HEK293T (cell line): Measurements from ENCODE around the gene ZBTB7B.

ENCODE experiments used
- CTCF ChIA-PET: fragments of 350-600 bp; formaldehyde crosslinking; extraction: SDS; loops from one replicate; lab custom pipeline; 2021; ENCODE audit warnings: antibody characterized with exemption, inconsistent platforms; lab: Yijun Ruan, JAX
- POLR2A ChIA-PET: fragments of 350-600 bp; formaldehyde crosslinking; extraction: SDS; loops from one replicate; lab custom pipeline; 2020; ENCODE audit warnings: antibody characterized with exemption, inconsistent platforms; lab: Yijun Ruan, JAX
- DNase-seq: peaks from one replicate; pipeline ENCODE4 v3.0.0; 2012; ENCODE audit warnings: mixed read lengths; ENCODE audit errors: extremely low spot score
- ARNT ChIP-seq: fragments of 450-650 bp; IDR thresholded peaks from 2 replicates; pipeline ENCODE4 v1.6.1; 2017; ENCODE audit warnings: mild to moderate bottlenecking
- BHLHE40 ChIP-seq: fragments of 450-650 bp; IDR thresholded peaks from 2 replicates; pipeline ENCODE4 v1.6.1; 2016; ENCODE audit warnings: mild to moderate bottlenecking, moderate library complexity, borderline replicate concordance
- CTBP1 ChIP-seq: fragments of 450-650 bp; IDR thresholded peaks from 2 replicates; pipeline ENCODE4 v1.6.1; 2016; ENCODE audit warnings: borderline replicate concordance
- ELF4 ChIP-seq: fragments of 450-650 bp; IDR thresholded peaks from 2 replicates; pipeline ENCODE4 v1.6.1; 2017; ENCODE audit warnings: antibody characterized with exemption
- FOXA1 ChIP-seq: fragments of 450-650 bp; IDR thresholded peaks from 2 replicates; pipeline ENCODE4 v1.6.1; 2016; ENCODE audit warnings: mild to moderate bottlenecking
- FOXK2 ChIP-seq: fragments of 450-650 bp; IDR thresholded peaks from 2 replicates; pipeline ENCODE4 v1.6.1; 2016; ENCODE audit warnings: mild to moderate bottlenecking
- FOXM1 ChIP-seq: fragments of 450-650 bp; IDR thresholded peaks from 2 replicates; pipeline ENCODE4 v1.6.1; 2017; ENCODE audit warnings: mild to moderate bottlenecking, borderline replicate concordance
- HDGF ChIP-seq: fragments of 450-650 bp; IDR thresholded peaks from 2 replicates; pipeline ENCODE4 v1.6.1; 2017; ENCODE audit warnings: antibody characterized with exemption, borderline replicate concordance
- L3MBTL2 ChIP-seq: fragments of 450-650 bp; conservative IDR thresholded peaks from 2 replicates; pipeline ENCODE4 v1.6.1; 2016; ENCODE audit warnings: mild to moderate bottlenecking
- LEF1 ChIP-seq: fragments of 450-650 bp; IDR thresholded peaks from 2 replicates; pipeline ENCODE4 v1.6.1; 2017; ENCODE audit warnings: mild to moderate bottlenecking, borderline replicate concordance
- NFRKB ChIP-seq: fragments of 450-650 bp; IDR thresholded peaks from 2 replicates; pipeline ENCODE4 v1.6.1; 2016; ENCODE audit warnings: mild to moderate bottlenecking, moderate library complexity
- SP1 ChIP-seq: fragments of 450-650 bp; IDR thresholded peaks from 2 replicates; pipeline ENCODE4 v1.6.1; 2017
- SUZ12 ChIP-seq: fragments of 450-650 bp; IDR thresholded peaks from 2 replicates; pipeline ENCODE4 v1.6.1; 2016; ENCODE audit warnings: mild to moderate bottlenecking
- TARDBP ChIP-seq: fragments of 450-650 bp; IDR thresholded peaks from 2 replicates; pipeline ENCODE4 v1.6.1; 2016
- ZNF384 ChIP-seq: fragments of 450-650 bp; IDR thresholded peaks from 2 replicates; pipeline ENCODE4 v1.6.1; 2016
- TF ChIP-seq, protein P1 (sequence below): fragments of 450-650 bp; IDR thresholded peaks from 2 replicates; pipeline ENCODE4 v1.6.1; 2016

Gene ZBTB7B

DNA sequence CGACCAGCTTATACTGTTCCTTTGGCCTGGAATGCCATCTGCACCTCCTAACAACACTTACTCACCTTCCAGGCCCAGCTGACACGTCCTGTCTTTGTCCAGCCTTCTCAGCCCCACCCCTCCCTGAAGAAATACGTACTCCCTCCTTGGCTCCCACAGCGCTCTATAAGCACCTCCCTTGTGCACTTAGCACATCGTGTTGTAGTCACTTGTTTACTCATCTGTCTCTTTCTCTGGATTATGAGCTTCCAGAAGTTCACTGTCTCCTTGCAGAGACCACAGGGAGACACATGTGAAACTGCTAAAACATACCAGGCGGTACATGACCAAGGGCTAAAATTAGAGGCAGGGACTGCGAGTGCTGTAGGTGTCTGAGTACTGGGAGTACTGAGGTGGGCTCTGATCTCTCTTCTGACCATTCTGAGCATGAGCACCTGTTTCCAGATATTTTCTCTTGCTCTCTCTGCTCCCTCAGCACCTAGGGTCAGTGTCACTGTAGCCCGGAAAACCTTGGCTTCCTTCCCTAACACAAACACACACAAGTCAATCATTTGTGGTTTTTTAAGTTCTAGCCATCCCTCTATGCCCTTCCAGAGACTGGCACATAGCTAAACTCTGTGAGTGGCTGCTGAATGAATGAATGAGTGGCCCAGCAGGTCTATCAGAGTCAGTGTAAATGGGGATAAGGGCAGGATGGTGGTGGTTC lies 36.2 kb downstream of the ZBTB7B start:
- ChIA-PET POLR2A (interaction anchor here (1.1 to 1.5 kb wide), 2 partner anchors 13 to 39 kb away, joined by 3 to 4 read pairs; partner anchors contain the start of gene ADAM15), CTCF (interaction anchor here (1.5 kb wide), 1 partner anchor 21 kb away, joined by 4 read pairs; no protein-coding TSS in a partner anchor)
- TF ChIP-seq ARNT, result no peak
- no peak for TF ChIP-seq HDGF
- TF ChIP-seq FOXM1, result no peak
- no peak for TF ChIP-seq ZNF384
- no peak for TF ChIP-seq SP1
- no peak for TF ChIP-seq CTBP1
- no peak for TF ChIP-seq FOXK2
- TF ChIP-seq BHLHE40, result no peak
- TF ChIP-seq NFRKB, result no peak
- DNase-seq, result no peak

DNA sequence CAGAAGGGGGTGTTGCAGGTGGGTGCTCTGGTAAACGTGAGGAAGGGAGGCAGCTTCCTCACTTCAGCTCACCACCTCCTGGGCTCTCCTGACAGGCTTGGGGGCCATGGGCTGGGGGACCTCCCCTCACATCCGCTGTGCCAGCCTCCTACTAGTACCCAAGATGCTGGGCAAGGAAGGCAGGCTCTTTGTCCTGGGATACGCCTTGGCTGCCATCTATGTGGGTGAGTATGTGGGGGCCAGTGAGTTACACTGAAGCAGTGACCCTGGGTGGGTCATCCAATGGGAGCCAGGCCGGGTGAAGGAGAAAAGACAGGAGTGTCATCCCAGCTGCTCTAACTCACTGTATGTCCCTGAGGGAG lies 36.7 kb downstream of the ZBTB7B start:
- ChIA-PET POLR2A (interaction anchor here (1.1 kb wide), 1 partner anchor 12 kb away, joined by 3 read pairs; the partner anchor contains the start of gene ADAM15), CTCF (interaction anchor here (1.5 kb wide), 1 partner anchor 22 kb away, joined by 4 read pairs; no protein-coding TSS in a partner anchor)
- no peak for DNase-seq
- no peak for TF ChIP-seq NFRKB
- TF ChIP-seq HDGF, result no peak
- no peak for TF ChIP-seq ELF4
- no peak for TF ChIP-seq FOXA1
- no peak for TF ChIP-seq SP1

DNA sequence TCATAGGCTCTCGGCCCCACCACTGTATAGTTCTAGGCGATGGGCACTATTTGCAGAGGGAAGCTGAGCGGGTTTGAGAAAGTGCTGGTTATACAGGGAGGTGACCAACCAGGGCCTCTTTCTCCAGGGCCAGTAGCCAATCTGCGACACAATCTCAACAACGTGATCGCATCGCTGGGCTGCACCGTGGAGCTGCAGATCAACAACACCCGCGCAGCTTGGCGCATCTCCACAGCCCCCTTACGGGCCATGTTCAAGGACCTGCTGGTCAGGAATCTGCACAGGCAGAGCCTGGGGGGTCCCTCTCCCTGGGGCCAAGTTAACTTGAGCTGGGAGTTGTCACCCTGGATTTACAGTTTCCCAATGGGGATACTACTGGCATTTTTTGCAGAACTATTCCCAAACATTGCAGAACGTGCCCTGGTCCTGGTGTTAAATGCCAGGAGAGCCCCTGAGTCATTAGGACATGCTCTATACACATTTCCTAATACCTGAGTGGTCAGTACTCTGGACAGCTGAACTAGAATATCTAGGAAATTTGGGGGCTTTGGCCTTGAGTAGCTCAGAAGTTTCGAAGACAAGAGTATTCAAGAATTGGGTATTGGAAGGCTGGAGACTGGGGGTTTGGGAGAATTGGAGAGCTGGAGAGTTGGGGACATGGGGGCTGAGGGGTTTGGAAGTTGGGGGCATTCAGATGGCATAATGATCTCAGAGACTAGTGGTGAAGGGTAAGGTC lies 37.9 kb downstream of the ZBTB7B start:
- ChIA-PET CTCF (interaction anchor here (0.9 to 1.9 kb wide), 3 partner anchors 10 to 132 kb away, joined by 4 to 5 read pairs (median 5); partner anchors contain the start of genes ADAM15 and KRTCAP2), POLR2A (interaction anchor here (1.6 to 2.4 kb wide), 2 partner anchors 10 to 133 kb away, joined by 6 to 8 read pairs; partner anchors contain the start of genes ADAM15 and KRTCAP2)
- TF ChIP-seq FOXK2 (no peak), TARDBP (no peak)

DNA sequence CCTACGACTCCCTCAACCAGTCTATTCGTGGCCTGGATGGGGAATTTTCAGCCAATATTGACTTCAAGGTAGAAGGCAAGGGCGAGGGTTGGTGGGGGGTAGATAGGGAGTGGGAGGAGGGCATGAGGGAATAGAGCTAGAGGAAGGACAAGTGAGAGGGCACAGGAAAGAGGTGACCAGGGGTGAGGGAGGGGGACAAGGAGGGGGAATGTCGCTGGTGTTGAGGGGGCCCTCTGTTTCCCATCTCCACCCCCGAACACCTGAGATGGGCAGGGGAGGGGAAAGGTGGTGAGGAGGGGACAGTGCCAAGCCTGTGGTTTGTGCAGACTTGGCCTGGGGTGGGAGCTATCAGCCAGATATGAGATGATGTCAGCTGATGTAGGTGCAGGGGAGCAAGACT lies 40.2 kb downstream of the ZBTB7B start:
- CTCF ChIA-PET, result interaction anchor here (1.4 to 6.5 kb wide), 3 partner anchors 19 to 43 kb away, joined by 4 to 33 read pairs (median 5); no protein-coding TSS in a partner anchor
- TF ChIP-seq NFRKB, result no peak
- no peak for TF ChIP-seq FOXA1
- TF ChIP-seq HDGF, result no peak
- TF ChIP-seq ZNF384, result no peak
- no peak for TF ChIP-seq FOXK2
- TF ChIP-seq CTBP1, result no peak
- TF ChIP-seq BHLHE40, result no peak
- TF ChIP-seq, protein P1, sequence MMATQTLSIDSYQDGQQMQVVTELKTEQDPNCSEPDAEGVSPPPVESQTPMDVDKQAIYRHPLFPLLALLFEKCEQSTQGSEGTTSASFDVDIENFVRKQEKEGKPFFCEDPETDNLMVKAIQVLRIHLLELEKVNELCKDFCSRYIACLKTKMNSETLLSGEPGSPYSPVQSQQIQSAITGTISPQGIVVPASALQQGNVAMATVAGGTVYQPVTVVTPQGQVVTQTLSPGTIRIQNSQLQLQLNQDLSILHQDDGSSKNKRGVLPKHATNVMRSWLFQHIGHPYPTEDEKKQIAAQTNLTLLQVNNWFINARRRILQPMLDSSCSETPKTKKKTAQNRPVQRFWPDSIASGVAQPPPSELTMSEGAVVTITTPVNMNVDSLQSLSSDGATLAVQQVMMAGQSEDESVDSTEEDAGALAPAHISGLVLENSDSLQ, result no peak
- TF ChIP-seq SP1, result no peak
- TF ChIP-seq L3MBTL2, result no peak
- no peak for TF ChIP-seq TARDBP
- no peak for TF ChIP-seq SUZ12
- TF ChIP-seq FOXM1, result no peak
- no peak for TF ChIP-seq ARNT
- TF ChIP-seq LEF1, result no peak
- no peak for TF ChIP-seq ELF4
- no peak for DNase-seq
- POLR2A ChIA-PET, result no interaction called here

More for the DNA sequence above, 37.9 kb downstream of the ZBTB7B start:
- no peak for DNase-seq

DNA sequence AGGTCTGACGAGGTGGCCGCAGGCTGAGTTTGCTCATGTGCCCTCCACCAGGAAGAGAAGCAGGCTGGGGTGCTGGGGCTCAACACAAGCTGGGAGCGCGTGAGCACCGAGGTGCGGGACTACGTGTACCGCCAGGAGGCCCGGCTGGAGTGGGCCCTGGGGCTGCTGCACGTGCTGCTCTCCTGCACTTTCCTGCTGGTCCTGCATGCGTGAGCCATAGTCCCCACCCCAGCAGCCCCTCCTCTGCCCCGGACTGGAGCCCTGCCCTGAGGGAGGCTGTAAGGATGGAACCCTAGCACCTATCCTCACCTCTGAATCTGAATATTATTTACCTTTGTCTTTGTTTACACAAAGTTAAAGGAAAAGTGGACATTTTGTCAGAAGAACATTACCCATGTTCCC lies 40.7 kb downstream of the ZBTB7B start:
- DNase-seq, result no peak
- TF ChIP-seq BHLHE40 (no peak), FOXM1 (no peak), FOXK2 (no peak), SUZ12 (no peak), FOXA1 (no peak), L3MBTL2 (no peak), LEF1 (no peak), ZNF384 (no peak), NFRKB (no peak), ARNT (no peak), HDGF (no peak)
- TF ChIP-seq, protein P1, result no peak
- ChIA-PET POLR2A (interaction anchor here (1.2 to 1.4 kb wide), 2 partner anchors 16 to 25 kb away, joined by 3 read pairs; no protein-coding TSS in a partner anchor), CTCF (interaction anchor here (1.4 to 6.5 kb wide), 4 partner anchors 19 to 53 kb away, joined by 3 to 33 read pairs (median 6); no protein-coding TSS in a partner anchor)

DNA sequence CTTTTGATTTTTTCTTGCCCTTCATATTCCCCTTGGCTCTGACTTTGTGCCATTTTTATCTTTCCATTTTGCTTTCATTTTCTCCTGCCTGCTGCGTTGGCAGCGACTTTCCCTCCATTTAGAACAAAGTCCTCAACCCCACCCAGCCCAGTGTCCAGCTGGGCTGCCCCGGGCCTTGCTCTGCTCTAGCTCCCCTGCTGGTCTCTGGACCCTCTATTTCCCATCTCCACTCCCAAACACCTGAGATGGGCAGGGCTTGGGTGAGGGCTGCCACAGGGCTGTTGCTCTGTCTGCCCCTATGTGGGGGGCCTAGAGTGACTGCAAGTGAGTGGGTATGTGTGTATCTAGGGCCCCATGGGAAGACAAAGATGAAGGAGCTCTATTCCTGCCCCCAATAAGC lies 41.2 kb downstream of the ZBTB7B start:
- ChIA-PET CTCF (interaction anchor here (0.8 to 6.5 kb wide), 5 partner anchors 18 to 484 kb away, joined by 3 to 33 read pairs (median 5); no protein-coding TSS in a partner anchor), POLR2A (interaction anchor here (0.6 to 1.7 kb wide), 5 partner anchors 10 to 129 kb away, joined by 3 to 6 read pairs (median 3); partner anchors contain the start of gene KRTCAP2)
- DNase-seq, result no peak
- TF ChIP-seq L3MBTL2 (no peak), NFRKB (no peak), ZNF384 (no peak), FOXM1 (no peak), SP1 (no peak), LEF1 (no peak), SUZ12 (no peak), ELF4 (no peak), FOXA1 (no peak), HDGF (no peak), CTBP1 (no peak), BHLHE40 (no peak)
